ENCODE results near the gene ARAP1.

DNA sequence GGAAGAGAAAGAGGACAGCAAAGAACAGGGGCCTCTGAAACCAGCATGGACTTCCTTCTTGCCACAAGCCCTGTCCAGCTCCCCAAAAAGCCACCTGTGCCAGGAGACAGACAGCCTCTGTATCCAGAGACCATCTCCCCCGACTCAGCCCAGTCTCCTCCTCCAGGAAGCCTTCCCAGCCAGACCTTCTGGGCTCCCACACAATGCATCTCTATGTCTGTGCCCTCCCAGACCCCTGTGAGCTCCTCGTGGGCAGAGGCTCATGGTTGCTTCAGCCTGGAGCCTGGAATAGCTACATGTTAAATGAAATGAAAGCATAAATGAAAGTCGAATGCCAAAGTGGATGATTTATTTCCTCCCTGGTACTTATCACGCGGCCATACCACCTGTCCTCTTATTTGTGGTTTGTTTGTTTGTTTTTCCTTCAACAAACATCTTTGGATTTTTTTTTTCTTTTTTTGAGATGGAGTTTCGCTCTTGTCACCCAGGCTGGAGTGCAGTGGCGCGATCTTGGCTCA is 7.3 kb upstream of the ARAP1 start:
- TF ChIP-seq EZH2 (IDR thresholded peaks at IDR 0.05; ENCODE audit: low read depth, low read length, severe bottlenecking), result no peak
- TF ChIP-seq, protein P1, sequence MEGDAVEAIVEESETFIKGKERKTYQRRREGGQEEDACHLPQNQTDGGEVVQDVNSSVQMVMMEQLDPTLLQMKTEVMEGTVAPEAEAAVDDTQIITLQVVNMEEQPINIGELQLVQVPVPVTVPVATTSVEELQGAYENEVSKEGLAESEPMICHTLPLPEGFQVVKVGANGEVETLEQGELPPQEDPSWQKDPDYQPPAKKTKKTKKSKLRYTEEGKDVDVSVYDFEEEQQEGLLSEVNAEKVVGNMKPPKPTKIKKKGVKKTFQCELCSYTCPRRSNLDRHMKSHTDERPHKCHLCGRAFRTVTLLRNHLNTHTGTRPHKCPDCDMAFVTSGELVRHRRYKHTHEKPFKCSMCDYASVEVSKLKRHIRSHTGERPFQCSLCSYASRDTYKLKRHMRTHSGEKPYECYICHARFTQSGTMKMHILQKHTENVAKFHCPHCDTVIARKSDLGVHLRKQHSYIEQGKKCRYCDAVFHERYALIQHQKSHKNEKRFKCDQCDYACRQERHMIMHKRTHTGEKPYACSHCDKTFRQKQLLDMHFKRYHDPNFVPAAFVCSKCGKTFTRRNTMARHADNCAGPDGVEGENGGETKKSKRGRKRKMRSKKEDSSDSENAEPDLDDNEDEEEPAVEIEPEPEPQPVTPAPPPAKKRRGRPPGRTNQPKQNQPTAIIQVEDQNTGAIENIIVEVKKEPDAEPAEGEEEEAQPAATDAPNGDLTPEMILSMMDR (IDR thresholded peaks at IDR 0.05; ENCODE audit: control extremely low read depth in 1 of 3, insufficient read depth in 1 of 3, low read depth in 1 of 3, low read length in 3 of 3), result no peak
- TF ChIP-seq, protein P2, sequence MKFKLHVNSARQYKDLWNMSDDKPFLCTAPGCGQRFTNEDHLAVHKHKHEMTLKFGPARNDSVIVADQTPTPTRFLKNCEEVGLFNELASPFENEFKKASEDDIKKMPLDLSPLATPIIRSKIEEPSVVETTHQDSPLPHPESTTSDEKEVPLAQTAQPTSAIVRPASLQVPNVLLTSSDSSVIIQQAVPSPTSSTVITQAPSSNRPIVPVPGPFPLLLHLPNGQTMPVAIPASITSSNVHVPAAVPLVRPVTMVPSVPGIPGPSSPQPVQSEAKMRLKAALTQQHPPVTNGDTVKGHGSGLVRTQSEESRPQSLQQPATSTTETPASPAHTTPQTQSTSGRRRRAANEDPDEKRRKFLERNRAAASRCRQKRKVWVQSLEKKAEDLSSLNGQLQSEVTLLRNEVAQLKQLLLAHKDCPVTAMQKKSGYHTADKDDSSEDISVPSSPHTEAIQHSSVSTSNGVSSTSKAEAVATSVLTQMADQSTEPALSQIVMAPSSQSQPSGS (IDR thresholded peaks at IDR 0.05; ENCODE audit: low read length), result no peak
- no peak for TF ChIP-seq POLR2AphosphoS5 (IDR thresholded peaks at IDR 0.05; ENCODE audit: low read depth, low read length)
- TF ChIP-seq POLR2A (IDR thresholded peaks at IDR 0.05; ENCODE audit: control extremely low read depth in 1 of 2, low read depth in 2 of 2, low read length in 2 of 2), result no peak
- TF ChIP-seq CREB1 (IDR thresholded peaks at IDR 0.05), result no peak
- no peak for TF ChIP-seq HDAC6 (IDR thresholded peaks at IDR 0.05; ENCODE audit: low read depth, low read length)
- TF ChIP-seq CEBPB (IDR thresholded peaks at IDR 0.05; ENCODE audit: low read depth, low read length), result no peak
- no peak for TF ChIP-seq YY1 (IDR thresholded peaks at IDR 0.05; ENCODE audit: low read depth, low read length)
- no peak for TF ChIP-seq CBX5 (IDR thresholded peaks at IDR 0.05; ENCODE audit: low read depth, low read length)
- TF ChIP-seq, protein P3, sequence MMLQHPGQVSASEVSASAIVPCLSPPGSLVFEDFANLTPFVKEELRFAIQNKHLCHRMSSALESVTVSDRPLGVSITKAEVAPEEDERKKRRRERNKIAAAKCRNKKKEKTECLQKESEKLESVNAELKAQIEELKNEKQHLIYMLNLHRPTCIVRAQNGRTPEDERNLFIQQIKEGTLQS (IDR thresholded peaks at IDR 0.05; ENCODE audit: insufficient read depth, low read depth, low read length), result no peak
- TF ChIP-seq CHD2 (IDR thresholded peaks at IDR 0.05; ENCODE audit: low read length), result no peak
- TF ChIP-seq, protein P4, sequence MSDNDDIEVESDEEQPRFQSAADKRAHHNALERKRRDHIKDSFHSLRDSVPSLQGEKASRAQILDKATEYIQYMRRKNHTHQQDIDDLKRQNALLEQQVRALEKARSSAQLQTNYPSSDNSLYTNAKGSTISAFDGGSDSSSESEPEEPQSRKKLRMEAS (IDR thresholded peaks at IDR 0.05), result no peak
- TF ChIP-seq SUZ12 (IDR thresholded peaks at IDR 0.05; ENCODE audit: low read length), result no peak

All from H1 (cell line).